SU-DHL-6 (cell line): ENCODE data around the gene WDR90.

ENCODE experiments used
- EZH2phosphoT487 ChIP-seq: fragments of 200-600 bp; sonication (generic), shearing (Covaris generic); conservative IDR thresholded peaks from 2 replicates; pipeline ENCODE4 v1.6.1; 2018; ENCODE audit warnings: mild to moderate bottlenecking, antibody characterized with exemption, low read length, moderate library complexity, mixed read lengths
- TF ChIP-seq, protein P1 (sequence below): fragments of 200-600 bp; sonication (generic); IDR thresholded peaks from one replicate; pipeline ENCODE4 v1.5.1; 2017; ENCODE audit warnings: antibody characterized with exemption, mild to moderate bottlenecking, low read length, moderate library complexity; ENCODE audit not compliant: insufficient read depth, poor library complexity, severe bottlenecking

DNA sequence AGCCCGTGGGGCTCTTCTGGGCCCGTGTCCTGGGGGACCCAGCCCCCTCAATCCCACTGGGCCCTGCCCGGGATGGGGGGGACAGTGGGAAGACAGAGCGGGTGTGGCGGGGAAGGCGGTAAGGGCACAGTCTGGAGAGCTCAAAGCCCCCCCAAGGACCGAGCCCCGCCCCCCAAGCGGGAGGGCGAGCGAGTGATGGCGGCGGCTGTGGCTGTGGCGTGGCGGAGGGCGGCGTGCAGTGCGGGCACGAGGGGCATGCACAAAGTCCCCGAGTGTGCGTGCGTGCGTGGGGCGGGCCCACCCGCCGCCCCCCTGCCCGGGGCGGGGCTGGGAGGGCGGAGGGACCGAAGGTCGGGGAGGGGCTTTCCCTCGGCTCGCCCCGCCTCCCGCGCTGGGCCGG lies 44.6 kb downstream of the WDR90 start:
- TF ChIP-seq, protein P1, sequence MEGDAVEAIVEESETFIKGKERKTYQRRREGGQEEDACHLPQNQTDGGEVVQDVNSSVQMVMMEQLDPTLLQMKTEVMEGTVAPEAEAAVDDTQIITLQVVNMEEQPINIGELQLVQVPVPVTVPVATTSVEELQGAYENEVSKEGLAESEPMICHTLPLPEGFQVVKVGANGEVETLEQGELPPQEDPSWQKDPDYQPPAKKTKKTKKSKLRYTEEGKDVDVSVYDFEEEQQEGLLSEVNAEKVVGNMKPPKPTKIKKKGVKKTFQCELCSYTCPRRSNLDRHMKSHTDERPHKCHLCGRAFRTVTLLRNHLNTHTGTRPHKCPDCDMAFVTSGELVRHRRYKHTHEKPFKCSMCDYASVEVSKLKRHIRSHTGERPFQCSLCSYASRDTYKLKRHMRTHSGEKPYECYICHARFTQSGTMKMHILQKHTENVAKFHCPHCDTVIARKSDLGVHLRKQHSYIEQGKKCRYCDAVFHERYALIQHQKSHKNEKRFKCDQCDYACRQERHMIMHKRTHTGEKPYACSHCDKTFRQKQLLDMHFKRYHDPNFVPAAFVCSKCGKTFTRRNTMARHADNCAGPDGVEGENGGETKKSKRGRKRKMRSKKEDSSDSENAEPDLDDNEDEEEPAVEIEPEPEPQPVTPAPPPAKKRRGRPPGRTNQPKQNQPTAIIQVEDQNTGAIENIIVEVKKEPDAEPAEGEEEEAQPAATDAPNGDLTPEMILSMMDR, result no peak
- no peak for TF ChIP-seq EZH2phosphoT487
